ENCODE measurements around the gene PEMT. TPM values are rescaled to one million over a fixed set of nuclear protein-coding genes. Genes with fewer than 3 reads are reported as not detected.

The PEMT gene
- total and polyA plus RNA-seq, 2 of the 8 experiments (the other 6 are each of a cell fraction or from before 2014, with no cell fraction given) = 42.0 to 118 TPM

GRCh38 chr17:17582372-17582771 lies 9.1 kb downstream of the PEMT start:
- Histone ChIP-seq H2AK5ac (ENCODE audit: low read depth, low read length) (no peak overlapping the region), H3K27me3 (replicated peaks in 1 of 4; ENCODE audit: control insufficient read depth in 3 of 4, extremely low read depth in 1 of 4, insufficient read depth in 3 of 4, low read length in 3 of 4) (no peaks in the 10 kb centered on the region), H3K79me1 (ENCODE audit: low read depth, low read length) (no peaks in the 10 kb centered on the region; the same call in 1 of the 2 replicates), H2BK120ac (replicated peaks; ENCODE audit: low read depth, low read length) (no peak overlapping the region), H3K4me3 (ENCODE audit: extremely low read depth in 1 of 4, insufficient read depth in 2 of 4, low read depth in 3 of 4, low read length in 4 of 4) (no peak overlapping the region), H3K23me2 (ENCODE audit: low read depth, low read length) (no peaks in the 10 kb centered on the region), H3K9ac (replicated peaks in 1 of 4; ENCODE audit: extremely low read depth in 1 of 4, low read depth in 3 of 4, low read length in 3 of 4) (no peak overlapping the region), H4K91ac (replicated peaks; ENCODE audit: insufficient read length, low read length) (no peak overlapping the region), H3K18ac (ENCODE audit: extremely low read depth, low read length) (no peak overlapping the region), H4K8ac (ENCODE audit: extremely low read depth, insufficient read depth, low read length) (no peak overlapping the region), H2BK12ac (ENCODE audit: low read depth, low read length) (no peak overlapping the region), H3K4me1 (replicated peaks in 1 of 4; ENCODE audit: control insufficient read depth in 3 of 4, insufficient read depth in 4 of 4, low read length in 3 of 4) (no peaks in the 10 kb centered on the region), H3K56ac (replicated peaks; ENCODE audit: insufficient read length, low read depth, low read length) (no peak overlapping the region), H3K23ac (ENCODE audit: insufficient read length) (no peak overlapping the region), H2BK5ac (ENCODE audit: low read depth, low read length) (no peak overlapping the region), H4K5ac (ENCODE audit: insufficient read length, low read depth, low read length) (no peak overlapping the region), H4K20me1 (replicated peaks in 1 of 2; ENCODE audit: control insufficient read depth in 1 of 2, insufficient read depth in 2 of 2, low read length in 2 of 2) (peaks cover 0 to 2% of the 10 kb centered on the region in 2 experiments), H3K4ac (replicated peaks; ENCODE audit: insufficient read length, low read depth, low read length) (no peak overlapping the region), H3K79me2 (ENCODE audit: control insufficient read depth in 1 of 2, insufficient read depth in 2 of 2, low read length in 2 of 2) (peaks cover 0 to under 1% of the 10 kb centered on the region in 2 experiments; a peak in 1 of 4 replicates), H3K36me3 (ENCODE audit: control insufficient read depth in 2 of 4, insufficient read depth in 4 of 4, low read length in 3 of 4) (no peaks in the 10 kb centered on the region), H2BK15ac (ENCODE audit: low read length) (no peak overlapping the region), H3K27ac (ENCODE audit: low read depth, low read length) (no peak overlapping the region), H3K4me2 (ENCODE audit: insufficient read depth in 1 of 2, low read depth in 2 of 2, low read length in 2 of 2) (no peak overlapping the region), H2BK20ac (ENCODE audit: low read length) (no peak overlapping the region), H2AFZ (ENCODE audit: low read length) (no peak overlapping the region), H3K9me3 (ENCODE audit: insufficient read depth in 2 of 2, low read depth in 1 of 2, low read length in 1 of 2) (no peaks in the 10 kb centered on the region), H3K14ac (ENCODE audit: insufficient read length) (no peak overlapping the region)
- ChIA-PET POLR2A (ENCODE audit: partially characterized antibody) (interaction anchor here (1.1 to 1.4 kb wide), 2 partner anchors 12 to 86 kb away, joined by 3 to 5 read pairs; partner anchors contain the start of gene RASD1), CTCF (ENCODE audit: partially characterized antibody) (interaction anchor here (0.6 to 7.0 kb wide), 12 partner anchors 8 to 307 kb away, joined by 3 to 56 read pairs (median 4); no protein-coding TSS in a partner anchor)
- no peak for DNase-seq (ENCODE audit: low read depth in 1 of 2, low spot score in 2 of 2)
- no peak for FAIRE-seq
- TF ChIP-seq KDM5A (IDR thresholded peaks at IDR 0.05; ENCODE audit: low read length) (no peak), CEBPB (IDR thresholded peaks at IDR 0.05; ENCODE audit: low read depth, low read length) (no peak), BACH1 (IDR thresholded peaks at IDR 0.05; ENCODE audit: low read length) (no peak), GTF2F1 (IDR thresholded peaks at IDR 0.05; ENCODE audit: borderline replicate concordance, low read depth, low read length) (no peak), MAFK (IDR thresholded peaks at IDR 0.05; ENCODE audit: low read depth, low read length) (no peak), BRCA1 (IDR thresholded peaks at IDR 0.05; ENCODE audit: low read depth, low read length) (no peak), TEAD4 (IDR thresholded peaks at IDR 0.05; ENCODE audit: low read depth, low read length) (no peak), BCL11A (IDR thresholded peaks at IDR 0.05; ENCODE audit: low read depth in 2 of 2, low read length in 2 of 2) (no peak), TCF12 (IDR thresholded peaks at IDR 0.05; ENCODE audit: low read depth, low read length) (no peak), NANOG (IDR thresholded peaks at IDR 0.05; ENCODE audit: insufficient read depth, low read depth, low read length, poor library complexity, severe bottlenecking) (no peak), JUND (IDR thresholded peaks at IDR 0.05; ENCODE audit: low read length) (no peak), RBBP5 (IDR thresholded peaks at IDR 0.05; ENCODE audit: borderline replicate concordance, low read depth, low read length) (no peak)
- 88% methylated on average over 6 of the region's 6 CpGs; no CpG with 5 or more reads in 1 of the 2 experiments for WGBS, 2 experiments (ENCODE audit: extremely low coverage in 1 of 2, insufficient coverage in 1 of 2, insufficient read length in 1 of 2, insufficient replicate concordance in 2 of 2, low coverage in 1 of 2, low lambda C conversion rate in 2 of 2, missing lambda C conversion rate in 1 of 2)

Data from H1 (cell line).